SK-MEL-5 (cell line): Measurements from ENCODE around the gene SMIM20. TPM values are rescaled to one million over a fixed set of nuclear protein-coding genes. Genes with fewer than 3 reads are reported as not detected.

Experiments used
- DNase-seq: peaks from one replicate; pipeline ENCODE4 v3.0.0-alpha.2; 2016; ENCODE audit warnings: low read depth, low spot score
- in situ Hi-C: cut with HindIII; loops from 2 replicates; pipeline ENCODE4 v1.10.0; 2016; ENCODE audit warnings: low sequenced_read_pairs, high pct_unique_total_duplicates, low pct_unique_long_range_greater_than_20kb
- total RNA-seq: library from RNA; depleted of rRNA; stranded (reverse); fragments of >200 nt; shearing (Covaris generic); gene quantifications from 2 replicates; pipeline ENCODE4 v1.2.3, GENCODE V29; 2014

SMIM20 gene
- total RNA-seq, 1 experiment from 2014 or later, result 64.8 TPM

DNA sequence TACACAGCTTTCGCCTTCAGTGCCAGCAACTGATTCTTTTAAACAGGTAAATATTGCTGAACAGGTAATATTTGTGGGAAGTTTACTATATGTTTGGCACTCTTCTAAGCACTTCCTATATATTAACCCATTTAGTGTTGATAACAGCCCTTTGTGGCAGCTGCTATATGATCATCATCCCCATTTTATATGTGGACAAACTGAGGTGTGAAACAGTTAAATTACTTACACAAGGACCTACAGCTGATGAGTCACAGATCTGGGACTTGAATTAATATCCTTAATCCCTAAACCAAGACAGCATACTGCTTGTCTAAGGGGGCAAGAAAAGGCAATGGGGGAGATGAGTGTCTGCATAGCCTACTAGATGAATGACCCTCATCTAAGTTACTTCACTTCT is 2.9 kb downstream of the SMIM20 start:
- in situ Hi-C loops, result no loop called here
- no peak for DNase-seq

DNA sequence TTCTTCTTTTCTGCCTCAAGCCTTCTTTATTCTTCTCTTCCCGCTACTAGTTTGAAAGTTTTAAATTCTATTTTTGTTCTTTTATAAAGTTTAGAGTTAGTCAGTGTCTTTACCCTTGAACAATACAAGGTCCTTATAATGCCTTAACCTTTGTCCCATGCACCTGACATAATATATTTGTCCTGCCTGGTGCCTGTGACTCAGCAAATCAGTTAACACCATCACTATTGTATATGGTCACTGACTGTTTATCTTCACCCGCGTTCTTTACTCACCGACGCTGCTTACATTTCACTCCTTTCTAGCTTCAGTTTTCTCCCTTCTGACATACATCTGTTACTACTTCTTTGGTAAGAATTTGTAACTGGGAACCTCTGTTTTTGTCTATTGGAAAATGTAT is 5.7 kb downstream of the SMIM20 start:
- in situ Hi-C loops, result no loop called here
- DNase-seq, result peak; percentile 31

DNA sequence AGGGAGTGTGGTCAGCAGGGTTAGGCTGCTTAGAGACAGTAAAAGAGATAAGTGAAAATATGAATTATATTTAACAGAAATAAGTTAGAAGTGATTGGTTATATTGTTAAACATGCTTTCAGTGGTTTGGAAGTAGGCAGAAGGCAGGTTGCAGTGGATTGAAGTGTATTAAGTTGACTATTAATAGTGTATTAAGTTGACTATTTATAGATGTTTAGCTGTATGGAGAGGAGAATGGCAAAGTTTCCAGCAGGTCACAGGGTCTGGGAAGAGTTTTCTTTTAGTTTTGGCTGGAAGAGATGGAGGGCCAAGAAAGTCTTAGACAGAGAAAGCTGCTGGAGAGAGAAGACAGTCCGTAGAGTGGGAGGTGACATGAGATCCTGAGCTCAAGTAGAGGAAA is 7.9 kb downstream of the SMIM20 start:
- in situ Hi-C loops, result no loop called here

DNA sequence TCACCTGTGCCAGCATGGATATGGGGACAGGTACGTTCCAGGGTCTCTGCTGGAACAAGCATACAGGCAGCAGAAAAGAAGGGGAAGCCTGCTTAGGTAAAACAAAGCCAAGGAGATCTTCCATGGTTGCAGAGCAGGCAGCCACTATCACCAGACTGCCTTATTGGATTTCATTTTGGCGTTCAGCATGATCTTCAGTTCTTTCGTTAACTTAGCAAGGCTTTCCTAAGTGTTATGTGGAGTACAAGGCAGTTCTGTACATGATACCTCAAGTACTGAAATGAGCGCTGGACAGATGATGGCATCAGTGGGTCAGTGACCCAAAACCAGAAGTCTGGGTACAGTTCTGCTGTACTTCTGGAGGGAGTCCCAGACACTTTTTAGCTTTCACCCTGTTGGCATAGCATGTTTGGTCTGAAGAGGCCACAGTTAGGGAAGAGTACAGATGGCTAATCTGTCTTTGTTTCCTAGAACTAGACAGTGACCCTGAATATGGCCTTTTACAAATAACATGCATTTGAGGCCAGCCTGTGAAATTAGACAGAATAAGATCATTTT is 8.9 kb downstream of the SMIM20 start:
- DNase-seq, result no peak
- in situ Hi-C loops, result no loop called here

More for the DNA sequence above, 7.9 kb downstream of the SMIM20 start:
- DNase-seq, result no peak

DNA sequence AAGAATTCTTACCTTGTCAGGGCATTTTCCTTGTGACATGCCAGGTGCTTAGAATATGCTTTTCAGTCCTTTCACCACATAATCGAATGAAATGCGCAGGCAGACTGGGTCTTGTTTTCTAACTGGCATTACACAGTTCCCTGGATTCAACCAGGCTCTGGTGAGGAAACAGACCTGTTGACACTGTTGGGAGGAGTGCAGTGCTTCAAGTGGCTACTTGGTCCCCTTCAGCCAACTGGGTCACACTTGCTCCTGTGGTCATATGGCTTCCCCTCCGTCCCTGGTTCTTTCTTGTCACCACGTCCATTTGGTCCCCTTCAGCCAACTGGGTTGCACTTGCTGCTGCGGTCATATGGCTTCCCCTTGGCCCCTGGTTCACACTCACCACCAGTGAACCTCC is 9.7 kb downstream of the SMIM20 start:
- in situ Hi-C loops, result no loop called here
- DNase-seq, result no peak

DNA sequence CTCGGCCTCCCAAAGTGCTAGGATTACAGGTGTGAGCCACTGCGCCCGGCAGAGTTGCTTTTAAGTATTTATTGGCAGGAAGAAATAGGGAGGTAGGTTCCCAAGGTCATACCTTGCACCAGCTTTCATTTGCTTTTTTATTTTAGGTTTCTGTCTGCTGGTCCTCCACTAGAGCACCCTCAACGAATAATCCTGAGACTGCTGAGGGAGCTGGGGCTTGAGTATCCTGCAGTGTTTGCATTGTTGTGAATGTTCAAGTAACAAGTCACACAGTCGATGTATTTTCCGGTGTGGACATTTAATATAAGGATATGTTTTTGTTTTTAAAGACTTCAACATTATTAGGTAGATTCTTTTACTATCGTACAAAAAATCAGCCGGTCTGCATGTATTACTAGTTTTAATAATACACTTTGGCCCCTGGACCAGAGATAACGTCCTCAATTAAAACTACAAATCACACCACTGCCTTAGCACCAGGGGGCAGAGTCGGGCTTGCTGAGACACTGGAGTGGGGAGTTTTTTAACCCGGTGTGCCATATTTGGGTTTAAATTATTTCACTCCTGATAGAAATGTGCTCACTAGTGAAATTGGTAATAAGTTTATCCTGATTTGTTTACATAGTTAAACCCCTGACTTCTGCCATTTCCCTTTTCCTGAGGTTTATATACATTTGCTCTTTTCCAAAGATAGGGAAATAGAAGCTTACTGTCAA is 11.6 kb downstream of the SMIM20 start:
- in situ Hi-C loops, result no loop called here
- DNase-seq, result peak; percentile 76

DNA sequence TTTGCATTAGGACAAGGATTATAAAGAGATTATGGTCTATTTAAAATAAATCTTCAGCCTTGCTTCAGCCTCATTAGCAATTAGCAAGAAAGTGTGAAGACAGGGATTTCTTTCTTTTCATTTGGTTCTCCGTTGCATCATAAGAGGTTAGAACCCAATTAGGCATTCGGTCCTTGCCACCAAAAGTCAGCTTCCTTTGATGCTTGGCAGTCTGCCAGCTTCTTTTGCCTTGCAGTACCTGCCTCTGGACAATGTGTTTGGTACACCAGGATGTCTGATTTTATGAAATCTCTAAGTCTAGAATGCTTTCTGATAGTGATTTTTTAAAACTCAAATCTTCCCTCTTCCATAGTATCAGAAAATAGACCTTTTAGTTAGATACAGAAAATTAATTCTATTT is 12.4 kb downstream of the SMIM20 start:
- in situ Hi-C loops, result no loop called here
- DNase-seq, result no peak

DNA sequence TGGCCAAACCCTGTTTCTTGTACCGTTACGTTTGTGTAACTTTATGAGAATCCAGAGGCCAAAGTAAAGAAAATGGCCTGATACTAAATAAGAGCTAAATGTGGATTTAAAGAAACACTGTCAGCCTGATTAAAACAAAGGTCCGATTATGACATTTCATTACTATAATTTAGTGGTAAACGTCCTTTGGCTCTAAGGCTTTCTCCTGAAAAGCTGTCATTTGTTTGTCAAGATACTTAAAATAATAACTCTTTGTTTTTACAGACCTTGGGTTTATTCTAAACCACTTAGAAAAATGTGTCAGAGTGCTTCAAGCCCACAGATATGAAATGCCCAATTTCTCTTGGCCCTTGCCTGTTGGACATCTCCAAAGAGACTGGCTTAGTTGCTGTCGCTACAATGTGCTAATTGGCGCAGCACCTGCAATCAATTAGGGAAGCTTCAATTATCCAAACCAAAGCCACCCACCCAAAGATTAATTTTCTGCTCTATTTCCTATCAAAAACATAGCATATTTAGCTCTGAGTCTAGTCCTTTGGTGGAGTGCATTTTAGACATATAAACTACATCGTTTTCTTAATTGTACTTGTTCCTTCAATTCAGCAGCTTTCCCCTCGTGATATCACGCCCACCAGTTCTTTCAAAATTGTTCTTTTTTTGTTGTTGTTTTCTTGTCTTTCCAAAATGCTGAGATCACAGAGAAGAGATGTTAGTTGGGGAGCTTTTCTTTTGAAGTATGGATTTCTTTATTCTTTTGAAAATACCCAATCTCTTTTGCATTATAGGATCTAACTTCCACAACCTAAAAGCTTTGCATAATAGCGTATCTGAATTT is 13.6 kb downstream of the SMIM20 start:
- in situ Hi-C loops, result no loop called here
- peak; percentile 61 for DNase-seq

DNA sequence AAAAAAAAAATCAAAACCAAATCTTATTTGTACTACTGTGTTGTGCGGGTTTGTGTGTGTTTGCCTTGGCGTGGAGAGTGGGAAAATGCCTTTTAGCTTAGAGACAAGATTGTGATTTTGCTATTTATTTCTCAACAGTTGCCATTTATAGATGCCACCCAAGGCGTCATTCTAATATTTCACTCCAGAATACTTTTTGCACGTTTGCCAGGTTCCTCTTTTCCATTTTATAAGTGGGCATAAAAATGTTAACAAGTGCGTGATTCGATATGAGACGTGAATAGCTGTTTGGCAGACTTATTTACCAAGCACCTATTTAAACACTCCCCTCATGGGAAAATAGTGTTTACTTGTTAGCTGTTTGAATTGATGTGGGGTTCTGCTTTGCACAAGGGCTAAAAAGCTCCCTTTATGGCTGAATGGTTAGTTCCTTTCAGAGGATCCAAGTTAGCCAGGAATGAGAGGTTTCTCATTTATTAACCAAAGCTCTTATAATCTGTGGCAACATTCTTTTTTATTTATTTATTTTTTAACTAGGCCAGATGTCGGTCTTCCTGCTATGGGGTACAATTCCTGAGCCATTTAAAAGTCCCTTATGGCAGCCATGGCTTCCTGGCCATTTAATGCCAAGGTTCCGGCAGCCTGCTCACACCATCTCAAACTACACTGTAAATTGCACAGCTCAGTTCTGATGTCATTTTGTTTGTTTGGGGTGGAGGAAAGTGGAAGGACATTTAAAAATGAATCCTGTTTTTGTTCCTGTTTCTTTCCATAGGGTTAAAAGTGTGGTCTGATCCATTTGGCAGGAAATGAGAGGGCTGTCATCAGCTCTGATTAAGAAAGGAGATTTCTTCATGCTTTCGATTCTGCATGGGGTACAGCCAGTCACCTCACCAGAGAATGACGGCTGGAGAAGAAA is 14.6 kb downstream of the SMIM20 start:
- in situ Hi-C loops, result no loop called here
- no peak for DNase-seq

DNA sequence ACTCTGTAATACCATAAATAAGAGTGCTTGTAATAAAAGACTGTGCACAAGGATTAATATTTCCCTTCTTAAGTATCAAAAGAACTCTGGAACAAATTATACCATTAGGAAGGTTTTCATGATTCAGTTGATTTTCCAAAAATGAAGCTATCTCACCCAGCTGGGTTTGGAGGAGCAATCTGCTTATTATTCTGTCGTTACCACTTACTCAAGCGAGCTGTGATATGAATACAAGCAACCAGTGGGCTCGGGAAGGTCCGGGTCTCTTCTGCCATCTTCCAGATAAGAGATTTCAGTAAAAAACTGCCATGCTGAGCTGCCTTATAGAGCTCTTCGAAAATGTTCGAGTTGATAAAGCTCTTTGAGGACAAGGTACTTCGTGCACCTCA is 15.3 kb downstream of the SMIM20 start:
- in situ Hi-C loops, result no loop called here
- DNase-seq, result no peak

DNA sequence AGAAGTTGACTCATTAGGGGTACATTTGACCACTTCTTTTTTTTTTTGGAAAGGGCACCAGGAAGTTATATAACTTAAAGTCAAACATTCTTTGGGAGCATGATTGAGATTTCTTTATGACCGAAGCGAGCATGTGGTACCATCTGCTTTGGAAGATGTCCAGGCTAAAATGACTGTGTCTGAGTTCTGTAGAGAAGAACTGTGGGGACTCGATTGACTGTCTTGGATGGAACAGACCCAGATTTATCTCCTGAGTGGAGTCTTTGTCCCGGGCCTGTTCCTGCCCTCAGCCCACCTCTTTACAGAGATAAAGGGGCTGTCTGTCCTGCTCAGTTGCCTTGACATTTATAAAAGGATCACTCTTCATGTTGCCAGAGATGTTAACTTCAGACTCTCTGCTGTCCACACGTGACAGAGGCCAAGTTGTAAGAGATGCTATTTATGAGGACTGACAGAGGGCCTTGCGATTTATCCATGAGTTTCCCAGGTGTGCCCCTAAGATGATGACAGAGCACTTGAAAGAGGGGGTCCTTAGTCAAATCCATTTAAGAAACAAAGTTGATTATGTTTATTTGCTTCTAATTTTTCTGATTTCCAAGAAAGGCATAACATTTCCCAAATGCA is 16.8 kb downstream of the SMIM20 start:
- DNase-seq, result peak; percentile 97
- in situ Hi-C loops, result no loop called here

DNA sequence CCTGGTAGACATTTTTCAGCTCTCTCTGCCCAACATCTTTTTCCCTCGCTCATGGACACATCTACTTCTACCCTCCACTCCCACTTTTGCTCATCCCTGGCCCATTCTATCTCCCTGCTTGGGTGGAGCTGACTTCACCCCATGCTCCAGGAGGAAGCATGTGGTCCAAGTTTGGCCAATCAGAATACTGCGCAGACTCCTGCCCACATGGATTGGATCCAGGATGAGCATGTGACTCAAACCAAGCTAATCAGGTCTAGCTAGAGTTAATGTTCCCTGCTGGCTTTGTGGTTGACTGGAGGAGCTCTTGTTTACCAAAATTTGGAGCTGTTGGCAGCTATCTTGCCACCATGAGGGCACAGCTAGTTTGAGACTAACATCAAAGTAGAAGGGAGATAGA is 22.7 kb downstream of the SMIM20 start:
- in situ Hi-C loops, result no loop called here

DNA sequence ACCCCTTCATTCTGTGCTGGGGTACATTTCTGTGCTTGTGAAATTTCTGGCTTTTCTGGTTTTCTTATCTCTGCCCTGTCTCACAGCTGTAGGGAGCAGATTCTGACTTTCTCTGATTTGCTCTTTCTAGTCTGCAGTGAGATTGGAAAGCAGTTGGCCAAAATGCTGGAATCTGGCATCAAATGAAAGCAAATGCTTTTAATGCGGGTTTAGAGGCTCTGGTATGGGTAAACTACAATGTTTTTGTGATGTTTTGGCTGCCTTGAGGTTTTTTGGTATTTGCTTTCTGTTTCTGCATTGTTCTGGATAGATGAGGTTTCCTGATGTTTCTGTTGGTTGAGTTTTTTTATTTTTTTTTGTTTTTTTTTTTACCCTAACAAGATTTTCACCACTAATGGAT is 23.8 kb downstream of the SMIM20 start:
- in situ Hi-C loops, result no loop called here
- no peak for DNase-seq

More for the DNA sequence above, 22.7 kb downstream of the SMIM20 start:
- DNase-seq, result no peak

DNA sequence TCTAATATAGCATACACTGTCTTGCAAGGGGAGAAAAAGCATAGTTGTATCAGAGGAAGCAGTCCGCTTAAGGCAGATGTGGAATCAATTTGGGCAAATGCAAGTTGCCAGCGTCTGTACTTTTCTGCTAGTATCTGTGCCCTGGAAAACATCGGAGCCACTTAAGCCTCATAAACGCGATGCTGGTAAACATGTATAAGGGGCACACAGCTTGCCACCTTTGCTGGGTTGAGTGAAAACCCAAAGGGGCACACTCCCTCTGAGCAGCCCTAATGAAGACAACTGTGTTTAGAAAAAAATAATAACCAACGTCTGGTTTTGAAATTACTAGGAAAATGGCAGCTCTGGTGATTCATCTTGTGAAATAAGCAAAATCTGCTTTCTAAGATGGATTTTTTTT is 24.3 kb downstream of the SMIM20 start:
- no peak for DNase-seq
- in situ Hi-C loops, result no loop called here

DNA sequence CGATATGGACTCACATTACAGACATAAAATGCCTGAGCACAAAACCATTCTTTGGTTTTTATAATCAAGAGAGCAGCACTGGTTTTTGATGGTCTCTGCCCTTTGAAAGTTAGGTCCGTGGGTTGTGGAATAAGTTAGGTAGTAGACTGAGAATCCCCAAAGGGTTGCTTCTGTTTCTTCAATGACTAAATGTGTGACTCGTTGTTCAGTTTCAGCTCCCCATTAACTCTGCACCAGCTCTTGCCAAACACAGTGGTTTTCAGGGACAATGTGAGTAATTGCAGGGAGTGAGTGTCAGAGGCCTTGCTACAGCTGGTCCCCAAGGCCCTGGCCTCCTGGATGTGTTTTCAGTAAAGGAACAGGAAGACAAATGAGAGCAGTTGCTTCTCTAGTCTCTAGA is 24.8 kb downstream of the SMIM20 start:
- in situ Hi-C loops, result no loop called here
- no peak for DNase-seq

DNA sequence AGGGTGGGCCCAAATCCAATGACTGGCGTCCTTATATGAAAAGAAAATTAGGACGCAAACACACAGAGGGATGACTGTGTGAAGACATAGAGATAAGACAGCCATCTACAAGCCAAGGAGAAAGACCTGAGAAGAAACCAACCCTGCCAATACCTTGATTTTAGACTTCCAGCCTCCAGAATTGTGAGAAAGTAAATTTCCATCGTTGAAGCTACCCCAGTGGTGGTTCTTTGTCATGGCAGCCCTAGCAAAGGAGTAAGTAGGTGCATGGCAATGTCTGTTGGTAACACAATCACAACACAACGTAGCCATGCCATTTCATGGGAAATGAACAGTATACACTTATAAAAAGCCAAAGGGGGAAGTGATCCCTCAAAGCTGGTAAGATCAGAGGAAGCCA is 25.3 kb downstream of the SMIM20 start:
- in situ Hi-C loops, result no loop called here
- DNase-seq, result no peak

DNA sequence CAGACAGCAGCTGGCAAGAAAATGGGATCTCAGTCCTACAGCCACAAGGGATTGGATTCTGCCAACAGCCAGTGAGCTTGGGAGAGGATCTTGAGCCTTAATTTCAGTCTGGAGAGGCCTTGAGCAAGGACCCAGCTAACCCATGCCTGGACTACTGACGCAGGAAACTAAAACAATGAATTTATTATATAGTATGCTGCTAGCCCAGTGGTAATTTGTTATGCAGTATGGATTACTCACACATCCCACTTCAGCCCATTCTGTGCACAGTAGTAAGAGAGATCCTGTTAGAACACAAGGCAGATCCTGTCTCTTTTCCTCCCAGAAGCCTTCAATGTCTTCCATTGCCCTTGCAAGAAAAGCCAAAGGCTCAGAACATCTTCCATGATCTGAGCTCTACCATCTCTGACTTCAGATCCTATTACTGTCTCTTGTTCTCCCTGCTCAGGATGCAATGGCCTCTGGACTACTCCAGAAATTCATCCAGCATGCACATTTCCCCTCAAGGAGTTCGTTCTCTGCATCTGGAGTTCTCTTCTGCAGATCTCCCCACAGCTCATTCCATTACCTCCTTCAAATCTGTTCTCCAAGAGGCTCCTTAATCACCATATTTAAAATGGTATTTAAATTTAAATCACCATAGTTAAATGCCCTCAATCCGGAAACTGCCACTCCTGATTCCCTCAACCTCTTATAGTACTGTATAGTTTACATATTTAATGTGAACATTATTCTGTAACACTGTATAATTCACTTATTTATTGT is 27.6 kb downstream of the SMIM20 start:
- peak; percentile 83 for DNase-seq
- in situ Hi-C loops, result no loop called here
